GM23338 (cell line): ENCODE data around the gene ZNF529.

Experiments used
- EZH2phosphoT487 ChIP-seq: fragments of 200-600 bp; sonication (generic); IDR thresholded peaks from one replicate; pipeline ENCODE4 v1.8.1; 2018; ENCODE audit warnings: antibody characterized with exemption; ENCODE audit not compliant: unreplicated experiment
- POLR2AphosphoS5 ChIP-seq: IDR thresholded peaks from 2 replicates; pipeline ENCODE4 v1.6.1; 2016; ENCODE audit warnings: antibody characterized with exemption, low read depth
- STAT1 ChIP-seq: IDR thresholded peaks from one replicate; pipeline ENCODE4 v1.6.1; 2016; ENCODE audit warnings: antibody characterized with exemption; ENCODE audit not compliant: unreplicated experiment
- TF ChIP-seq, protein P1 (sequence below), 2 experiments: fragments of 200-600 bp in 1 of 2; sonication (generic) in 1 of 2; conservative IDR thresholded peaks; 2 replicates each; pipeline versions ENCODE4 v1.5.1 to v1.6.1; 2016 to 2017; ENCODE audit warnings: antibody characterized with exemption in 2 of 2, low read depth in 2 of 2, mild to moderate bottlenecking in 2 of 2, moderate library complexity in 1 of 2
- TF ChIP-seq, protein P2 (sequence below): IDR thresholded peaks from one replicate; pipeline ENCODE4 v1.6.1; 2018; ENCODE audit warnings: antibody characterized with exemption; ENCODE audit not compliant: unreplicated experiment

DNA sequence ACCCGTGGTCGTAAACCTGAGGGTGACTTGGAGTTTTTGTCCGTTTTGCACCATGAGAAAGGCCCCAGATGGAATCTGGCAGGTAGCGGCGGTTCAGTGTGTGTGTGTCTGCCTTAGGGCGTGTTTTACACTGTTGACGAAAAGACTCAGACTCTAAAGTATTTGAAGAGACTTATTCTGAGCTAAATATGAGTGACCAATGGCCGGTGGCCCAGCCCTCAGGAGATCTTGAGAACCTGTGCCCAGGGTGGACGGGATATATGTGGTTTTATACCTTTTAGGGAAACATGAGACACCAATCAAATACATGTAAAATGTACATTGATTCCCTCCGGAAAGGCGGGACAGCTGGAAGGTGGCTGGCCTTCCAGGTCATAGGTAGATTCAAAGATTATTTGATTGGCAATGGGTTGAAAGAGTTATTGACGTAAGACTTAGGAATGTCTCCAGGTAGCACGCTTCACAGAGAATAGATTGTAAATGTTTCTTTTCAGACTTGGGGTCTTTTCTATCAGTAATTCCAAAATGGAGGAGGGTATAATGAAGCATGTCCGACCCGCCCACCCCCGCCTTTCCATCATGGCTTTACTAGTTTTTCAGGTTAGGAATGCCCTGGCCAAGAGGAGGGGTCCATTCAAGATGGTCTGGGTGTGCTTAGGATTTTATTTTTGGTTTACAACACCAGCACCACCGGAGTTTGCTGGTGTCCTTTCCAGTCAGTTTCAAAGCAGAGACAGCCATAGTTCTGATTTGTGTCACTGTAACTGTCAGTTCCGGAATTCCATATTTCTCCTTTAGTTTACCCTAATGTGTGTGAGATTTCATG, 1.0 kb upstream of the ZNF529 start:
- TF ChIP-seq, protein P1, sequence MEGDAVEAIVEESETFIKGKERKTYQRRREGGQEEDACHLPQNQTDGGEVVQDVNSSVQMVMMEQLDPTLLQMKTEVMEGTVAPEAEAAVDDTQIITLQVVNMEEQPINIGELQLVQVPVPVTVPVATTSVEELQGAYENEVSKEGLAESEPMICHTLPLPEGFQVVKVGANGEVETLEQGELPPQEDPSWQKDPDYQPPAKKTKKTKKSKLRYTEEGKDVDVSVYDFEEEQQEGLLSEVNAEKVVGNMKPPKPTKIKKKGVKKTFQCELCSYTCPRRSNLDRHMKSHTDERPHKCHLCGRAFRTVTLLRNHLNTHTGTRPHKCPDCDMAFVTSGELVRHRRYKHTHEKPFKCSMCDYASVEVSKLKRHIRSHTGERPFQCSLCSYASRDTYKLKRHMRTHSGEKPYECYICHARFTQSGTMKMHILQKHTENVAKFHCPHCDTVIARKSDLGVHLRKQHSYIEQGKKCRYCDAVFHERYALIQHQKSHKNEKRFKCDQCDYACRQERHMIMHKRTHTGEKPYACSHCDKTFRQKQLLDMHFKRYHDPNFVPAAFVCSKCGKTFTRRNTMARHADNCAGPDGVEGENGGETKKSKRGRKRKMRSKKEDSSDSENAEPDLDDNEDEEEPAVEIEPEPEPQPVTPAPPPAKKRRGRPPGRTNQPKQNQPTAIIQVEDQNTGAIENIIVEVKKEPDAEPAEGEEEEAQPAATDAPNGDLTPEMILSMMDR (conservative IDR thresholded peaks at IDR 0.05; ENCODE audit: low read depth in 2 of 2), result no peak
- TF ChIP-seq, protein P2, sequence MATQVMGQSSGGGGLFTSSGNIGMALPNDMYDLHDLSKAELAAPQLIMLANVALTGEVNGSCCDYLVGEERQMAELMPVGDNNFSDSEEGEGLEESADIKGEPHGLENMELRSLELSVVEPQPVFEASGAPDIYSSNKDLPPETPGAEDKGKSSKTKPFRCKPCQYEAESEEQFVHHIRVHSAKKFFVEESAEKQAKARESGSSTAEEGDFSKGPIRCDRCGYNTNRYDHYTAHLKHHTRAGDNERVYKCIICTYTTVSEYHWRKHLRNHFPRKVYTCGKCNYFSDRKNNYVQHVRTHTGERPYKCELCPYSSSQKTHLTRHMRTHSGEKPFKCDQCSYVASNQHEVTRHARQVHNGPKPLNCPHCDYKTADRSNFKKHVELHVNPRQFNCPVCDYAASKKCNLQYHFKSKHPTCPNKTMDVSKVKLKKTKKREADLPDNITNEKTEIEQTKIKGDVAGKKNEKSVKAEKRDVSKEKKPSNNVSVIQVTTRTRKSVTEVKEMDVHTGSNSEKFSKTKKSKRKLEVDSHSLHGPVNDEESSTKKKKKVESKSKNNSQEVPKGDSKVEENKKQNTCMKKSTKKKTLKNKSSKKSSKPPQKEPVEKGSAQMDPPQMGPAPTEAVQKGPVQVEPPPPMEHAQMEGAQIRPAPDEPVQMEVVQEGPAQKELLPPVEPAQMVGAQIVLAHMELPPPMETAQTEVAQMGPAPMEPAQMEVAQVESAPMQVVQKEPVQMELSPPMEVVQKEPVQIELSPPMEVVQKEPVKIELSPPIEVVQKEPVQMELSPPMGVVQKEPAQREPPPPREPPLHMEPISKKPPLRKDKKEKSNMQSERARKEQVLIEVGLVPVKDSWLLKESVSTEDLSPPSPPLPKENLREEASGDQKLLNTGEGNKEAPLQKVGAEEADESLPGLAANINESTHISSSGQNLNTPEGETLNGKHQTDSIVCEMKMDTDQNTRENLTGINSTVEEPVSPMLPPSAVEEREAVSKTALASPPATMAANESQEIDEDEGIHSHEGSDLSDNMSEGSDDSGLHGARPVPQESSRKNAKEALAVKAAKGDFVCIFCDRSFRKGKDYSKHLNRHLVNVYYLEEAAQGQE, result no peak
- TF ChIP-seq POLR2AphosphoS5, result no peak
- TF ChIP-seq EZH2phosphoT487, result no peak
- TF ChIP-seq STAT1, result no peak
